ENCODE data around the gene GRIN2C. TPM values are rescaled to one million over a fixed set of nuclear protein-coding genes. Genes with fewer than 3 reads are reported as not detected.

GRIN2C gene
- total and polyA plus RNA-seq, 9 donors: 0.11 to 0.82 (median 0.36) TPM

- H3K27ac ChIP-seq: no peak overlapping the region
- H3K27me3 ChIP-seq: peaks cover 3% of the 10 kb centered on the region
- no peak overlapping the region for H3K4me3 ChIP-seq
- no peaks in the 10 kb centered on the region for H3K36me3 ChIP-seq
- TF ChIP-seq CTCF (IDR thresholded peaks at IDR 0.05) (peak in 2 of 3 donors; percentile 48 to 57), POLR2A (IDR thresholded peaks at IDR 0.05) (no peak)
- peak; percentile 52 to 78 (median 69) for DNase-seq
- intact Hi-C loops (cut with DNase I): loop anchor here in 2 of 4 donors (2.0 to 10.0 kb wide), 4 partner anchors 70 to 115 kb away; partner anchors contain the start of gene NHERF1 (in 1 of the 2)
- no peaks in the 10 kb centered on the region for H3K9me3 ChIP-seq
- H3K4me1 ChIP-seq (ENCODE audit: insufficient read depth): peaks cover 3% of the 10 kb centered on the region
- WGBS, 3 donors: 55 to 61% (median 57%) methylated on average over 25 of the region's 25 CpGs
These were observed 2.6 kb upstream of the GRIN2C start for GRCh38 chr17:74862108-74862901.

- WGBS, 3 donors: 7 to 29% (median 29%) methylated on average over 8 to 36 of the region's 36 CpGs
- no peaks in the 10 kb centered on the region for H3K9me3 ChIP-seq
- peaks cover 3% of the 10 kb centered on the region for H3K4me1 ChIP-seq (ENCODE audit: insufficient read depth)
- H3K27ac ChIP-seq: no peak overlapping the region
- no peak overlapping the region for H3K4me3 ChIP-seq
- peak in 1 of 5 donors; percentile 39 for DNase-seq
- no peak for TF ChIP-seq POLR2A (IDR thresholded peaks at IDR 0.05)
- TF ChIP-seq CTCF (IDR thresholded peaks at IDR 0.05): no peak
- no peak for TF ChIP-seq EP300 (IDR thresholded peaks at IDR 0.05)
- H3K36me3 ChIP-seq: no peaks in the 10 kb centered on the region
- intact Hi-C loops (cut with DNase I): loop anchor here in 2 of 4 donors (2.0 to 10.0 kb wide), 4 partner anchors 69 to 114 kb away; partner anchors contain the start of gene NHERF1 (in 1 of the 2)
- H3K27me3 ChIP-seq: peaks cover 3% of the 10 kb centered on the region
These were observed 2.0 kb upstream of the GRIN2C start for GRCh38 chr17:74861662-74862107.

- H3K4me3 ChIP-seq: no peak overlapping the region
- no peaks in the 10 kb centered on the region for H3K9me3 ChIP-seq
- no peaks in the 10 kb centered on the region for H3K36me3 ChIP-seq
- 4 to 7% (median 4%) methylated on average over 47 to 96 of the region's 96 CpGs for WGBS, 3 donors
- intact Hi-C loops (cut with DNase I): loop anchor here in 2 of 4 donors (5.0 to 10.0 kb wide), 3 partner anchors 69 to 114 kb away; partner anchors contain the start of gene NHERF1 (in 1 of the 2)
- TF ChIP-seq CTCF (IDR thresholded peaks at IDR 0.05) (no peak), EP300 (IDR thresholded peaks at IDR 0.05) (no peak), POLR2A (IDR thresholded peaks at IDR 0.05) (no peak)
- H3K27me3 ChIP-seq: peaks cover 3% of the 10 kb centered on the region
- H3K4me1 ChIP-seq (ENCODE audit: insufficient read depth): peaks cover 3% of the 10 kb centered on the region
- H3K27ac ChIP-seq: no peak overlapping the region
- DNase-seq: no peak
These were observed 1.4 kb upstream of the GRIN2C start for GRCh38 chr17:74860872-74861661.

- Histone ChIP-seq H3K9me3 (no peaks in the 10 kb centered on the region), H3K27me3 (peaks cover 3% of the 10 kb centered on the region), H3K36me3 (no peaks in the 10 kb centered on the region), H3K4me3 (no peak overlapping the region), H3K4me1 (ENCODE audit: insufficient read depth) (peaks cover 3% of the 10 kb centered on the region), H3K27ac (no peak overlapping the region)
- no peak for TF ChIP-seq CTCF (IDR thresholded peaks at IDR 0.05)
- TF ChIP-seq POLR2A (IDR thresholded peaks at IDR 0.05): no peak
- TF ChIP-seq EP300 (IDR thresholded peaks at IDR 0.05): no peak
- 9 to 29% (median 18%) methylated on average over 30 to 44 of the region's 44 CpGs for WGBS, 3 donors
- intact Hi-C loops (cut with DNase I): loop anchor here in 2 of 4 donors (5.0 to 10.0 kb wide), 3 partner anchors 68 to 113 kb away; partner anchors contain the start of gene NHERF1 (in 1 of the 2)
- no peak for DNase-seq
These were observed 665 bp upstream of the GRIN2C start for GRCh38 chr17:74860229-74860871.
